ENCODE data around the gene KLHL17.

The KLHL17 gene

GRCh38 chr1:960363-961131 is at the start of gene KLHL17:
TSS of gene KLHL17 (plus strand) at chr1:960584. CDS start at chr1:960694, 110 bp downstream.
- H3K27ac ChIP-seq: peak within 1 kb of the TSS; percentile 50; the same call in 1 of the 2 replicates
- DNase-seq (ENCODE audit: low read depth, low spot score): no peak
- TF ChIP-seq POLR2AphosphoS5 (IDR thresholded peaks at IDR 0.05; ENCODE audit: borderline replicate concordance, low read depth, low read length): peak; percentile 50; the same call in 1 of the 2 replicates
- TF ChIP-seq FOXP2 (optimal IDR thresholded peaks at IDR 0.05; ENCODE audit: control extremely low read depth, extremely low read length, insufficient read depth): no peak
- TF ChIP-seq EZH2 (IDR thresholded peaks at IDR 0.05): no peak
- H3K9me3 ChIP-seq (ENCODE audit: low read depth, low read length): no peaks in the 10 kb centered on the region
- H3K36me3 ChIP-seq (ENCODE audit: insufficient read depth, low read length): peaks cover 36% of the 10 kb centered on the region
- peak within 1 kb of the TSS; percentile 78 for H3K4me3 ChIP-seq
- H3K9ac ChIP-seq (ENCODE audit: insufficient read length): peak within 1 kb of the TSS; percentile 73

GRCh38 chr1:910881-911721 is 49.3 kb upstream of the KLHL17 start:
- Histone ChIP-seq H3K36me3 (ENCODE audit: insufficient read depth, low read length) (peaks cover 7% of the 10 kb centered on the region), H3K4me3 (peak overlapping the region; percentile 54), H3K27ac (peak overlapping the region; percentile 77), H3K9me3 (ENCODE audit: low read depth, low read length) (no peaks in the 10 kb centered on the region), H3K9ac (ENCODE audit: insufficient read length) (peak overlapping the region; percentile 37)
- no peak for DNase-seq (ENCODE audit: low read depth, low spot score)
- TF ChIP-seq EZH2 (IDR thresholded peaks at IDR 0.05) (no peak), POLR2AphosphoS5 (IDR thresholded peaks at IDR 0.05; ENCODE audit: borderline replicate concordance, low read depth, low read length) (peak; percentile 83)

- no peak overlapping the region for H3K9ac ChIP-seq (ENCODE audit: insufficient read length)
- no peak overlapping the region for H3K4me3 ChIP-seq
- no peaks in the 10 kb centered on the region for H3K9me3 ChIP-seq (ENCODE audit: low read depth, low read length)
- TF ChIP-seq POLR2AphosphoS5 (IDR thresholded peaks at IDR 0.05; ENCODE audit: borderline replicate concordance, low read depth, low read length) (peak; percentile 3; the same call in 1 of the 2 replicates), EZH2 (IDR thresholded peaks at IDR 0.05) (no peak), FOXP2 (optimal IDR thresholded peaks at IDR 0.05; ENCODE audit: control extremely low read depth, extremely low read length, insufficient read depth) (no peak)
- H3K36me3 ChIP-seq (ENCODE audit: insufficient read depth, low read length): no peaks in the 10 kb centered on the region
- DNase-seq (ENCODE audit: low read depth, low spot score): no peak
- peak overlapping the region; percentile 77 for H3K27ac ChIP-seq
These were observed 48.3 kb upstream of the KLHL17 start for GRCh38 chr1:911875-912739.

- H3K9me3 ChIP-seq (ENCODE audit: low read depth, low read length): no peaks in the 10 kb centered on the region
- no peak overlapping the region for H3K4me3 ChIP-seq
- H3K9ac ChIP-seq (ENCODE audit: insufficient read length): no peak overlapping the region
- H3K27ac ChIP-seq: peak overlapping the region; percentile 77
- TF ChIP-seq FOXP2 (optimal IDR thresholded peaks at IDR 0.05; ENCODE audit: control extremely low read depth, extremely low read length, insufficient read depth) (no peak), EZH2 (IDR thresholded peaks at IDR 0.05) (no peak), POLR2AphosphoS5 (IDR thresholded peaks at IDR 0.05; ENCODE audit: borderline replicate concordance, low read depth, low read length) (no peak; the same call in none of the 2 replicates)
- no peak for DNase-seq (ENCODE audit: low read depth, low spot score)
- H3K36me3 ChIP-seq (ENCODE audit: insufficient read depth, low read length): no peaks in the 10 kb centered on the region
These were observed 47.6 kb upstream of the KLHL17 start for GRCh38 chr1:912740-913301.

DNA sequence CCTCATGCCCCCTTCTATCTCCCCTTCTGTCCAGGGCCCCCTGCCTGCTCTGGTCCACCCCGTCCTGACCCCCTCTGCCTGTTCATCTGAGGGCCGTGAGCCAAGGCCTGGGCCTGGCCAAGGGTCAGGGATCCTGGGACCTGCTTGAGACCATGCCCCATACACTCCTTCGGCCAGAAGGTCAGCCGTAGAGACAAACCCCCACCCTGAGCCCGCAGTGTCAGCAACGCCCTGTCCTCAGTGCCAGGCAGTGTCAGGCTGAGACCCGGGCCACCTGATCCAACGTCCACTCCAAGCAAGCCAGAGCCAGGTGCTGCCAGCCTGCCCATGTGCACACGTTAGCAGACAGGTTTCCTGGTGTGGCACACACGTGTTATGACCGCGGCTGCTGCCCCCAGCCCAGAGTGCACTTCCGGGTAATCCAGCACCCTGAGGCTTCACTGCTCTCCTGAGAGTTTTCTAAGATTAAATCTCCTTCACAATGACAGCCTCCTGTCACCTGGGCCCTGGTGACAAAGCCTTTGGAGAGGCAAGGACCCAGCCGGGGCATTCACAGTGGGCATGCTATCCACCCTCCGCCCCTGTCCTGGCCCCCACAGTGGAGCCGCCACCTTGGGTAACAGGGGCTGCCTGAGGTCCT is 46.8 kb upstream of the KLHL17 start:
- Histone ChIP-seq H3K36me3 (ENCODE audit: insufficient read depth, low read length) (no peaks in the 10 kb centered on the region), H3K4me3 (no peak overlapping the region), H3K9me3 (ENCODE audit: low read depth, low read length) (no peaks in the 10 kb centered on the region), H3K9ac (ENCODE audit: insufficient read length) (no peak overlapping the region), H3K27ac (no peak overlapping the region)
- DNase-seq (ENCODE audit: low read depth, low spot score): no peak
- TF ChIP-seq EZH2 (IDR thresholded peaks at IDR 0.05) (no peak), FOXP2 (optimal IDR thresholded peaks at IDR 0.05; ENCODE audit: control extremely low read depth, extremely low read length, insufficient read depth) (no peak), POLR2AphosphoS5 (IDR thresholded peaks at IDR 0.05; ENCODE audit: borderline replicate concordance, low read depth, low read length) (no peak; the same call in 1 of the 2 replicates)

- no peak for DNase-seq (ENCODE audit: low read depth, low spot score)
- no peak overlapping the region; the same call in 1 of the 2 replicates for H3K27ac ChIP-seq
- H3K9ac ChIP-seq (ENCODE audit: insufficient read length): no peak overlapping the region
- H3K36me3 ChIP-seq (ENCODE audit: insufficient read depth, low read length): no peaks in the 10 kb centered on the region
- no peak overlapping the region for H3K4me3 ChIP-seq
- TF ChIP-seq EZH2 (IDR thresholded peaks at IDR 0.05) (no peak), FOXP2 (optimal IDR thresholded peaks at IDR 0.05; ENCODE audit: control extremely low read depth, extremely low read length, insufficient read depth) (no peak), POLR2AphosphoS5 (IDR thresholded peaks at IDR 0.05; ENCODE audit: borderline replicate concordance, low read depth, low read length) (no peak)
- H3K9me3 ChIP-seq (ENCODE audit: low read depth, low read length): no peaks in the 10 kb centered on the region
These were observed 46.1 kb upstream of the KLHL17 start for GRCh38 chr1:914131-914890.

GRCh38 chr1:914891-915280 is 45.5 kb upstream of the KLHL17 start:
- DNase-seq (ENCODE audit: low read depth, low spot score): no peak
- TF ChIP-seq EZH2 (IDR thresholded peaks at IDR 0.05): no peak
- TF ChIP-seq POLR2AphosphoS5 (IDR thresholded peaks at IDR 0.05; ENCODE audit: borderline replicate concordance, low read depth, low read length): peak; percentile 28
- H3K36me3 ChIP-seq (ENCODE audit: insufficient read depth, low read length): no peaks in the 10 kb centered on the region
- H3K27ac ChIP-seq: peak overlapping the region; percentile 74; the same call in 1 of the 2 replicates
- H3K9me3 ChIP-seq (ENCODE audit: low read depth, low read length): no peaks in the 10 kb centered on the region
- H3K4me3 ChIP-seq: no peak overlapping the region
- no peak overlapping the region for H3K9ac ChIP-seq (ENCODE audit: insufficient read length)
